HG03060 (cell line): ENCODE measurements around the gene VSTM4.

Source experiments
- ATAC-seq: cut with Tn5 transposase; IDR thresholded peaks from one replicate; pipeline ENCODE4 v1.9.1; 2021; ENCODE audit warnings: low read depth, moderate number of reproducible peaks; ENCODE audit not compliant: unreplicated experiment

The VSTM4 gene

DNA sequence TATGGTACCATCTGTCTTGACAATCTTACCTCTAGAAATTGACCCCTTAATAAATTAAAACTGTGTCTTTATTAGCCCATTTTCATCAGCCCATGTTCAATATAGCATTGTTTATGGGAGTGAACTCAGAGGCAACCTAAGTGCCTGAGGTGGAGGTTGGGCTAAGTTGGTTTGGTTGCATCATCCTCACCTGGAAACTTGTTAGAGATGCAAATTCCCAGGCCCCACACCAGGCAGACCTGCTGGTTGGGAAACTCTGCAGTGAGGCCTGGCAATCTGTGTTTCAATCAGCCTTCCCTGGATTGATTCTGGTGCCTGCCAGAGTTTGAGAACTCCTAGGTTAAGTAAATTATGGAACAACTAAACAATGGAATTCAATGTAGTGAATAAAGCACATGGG lies 27.9 kb upstream of the VSTM4 start:
- ATAC-seq: no peak

GRCh38 chr10:49141541-49142332 lies 26.4 kb upstream of the VSTM4 start:
- ATAC-seq: no peak

GRCh38 chr10:49140304-49141177 lies 25.2 kb upstream of the VSTM4 start:
- ATAC-seq: no peak

- no peak for ATAC-seq
Measured at GRCh38 chr10:49139846-49140195, 24.5 kb upstream of the VSTM4 start.

DNA sequence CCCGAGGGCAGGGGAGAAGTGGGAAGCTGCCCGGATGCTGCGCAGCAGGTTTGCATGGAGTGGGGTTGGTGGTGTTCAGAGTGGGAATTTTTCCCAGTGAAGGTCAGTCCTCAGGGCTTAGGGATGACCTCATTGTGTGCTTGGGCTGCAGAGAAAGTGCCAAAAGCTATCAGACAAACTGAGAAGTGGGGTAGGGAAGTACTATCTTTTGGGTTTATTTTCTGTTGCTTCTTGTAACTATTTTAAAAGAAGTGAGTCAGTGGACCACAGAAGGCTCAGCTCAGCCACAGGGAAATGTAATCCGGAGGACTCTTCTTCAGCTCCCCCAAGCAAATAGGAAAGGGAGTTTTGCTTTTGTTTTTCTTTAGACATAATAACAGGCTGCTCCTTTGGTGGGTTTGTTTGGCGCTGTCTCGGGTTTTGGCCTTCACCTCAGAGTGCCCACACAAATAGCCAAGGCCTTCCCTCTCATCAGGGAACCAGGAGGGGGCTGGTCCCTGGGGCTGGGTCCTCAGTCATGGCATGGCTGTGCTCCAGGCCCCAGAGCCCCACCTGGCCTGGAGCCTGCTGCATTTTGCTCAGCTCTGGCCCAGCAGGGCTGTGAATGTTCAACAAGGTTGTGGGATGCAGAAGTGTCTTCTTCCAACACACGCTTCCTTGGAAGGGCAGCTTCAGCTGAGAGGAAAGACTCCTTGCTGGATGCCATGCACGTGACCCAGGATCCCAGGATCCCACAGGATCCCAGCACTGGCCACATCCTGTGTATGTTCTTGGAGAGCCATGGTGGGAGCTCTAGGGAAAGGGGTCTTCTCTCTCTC lies 23.9 kb upstream of the VSTM4 start:
- no peak for ATAC-seq

DNA sequence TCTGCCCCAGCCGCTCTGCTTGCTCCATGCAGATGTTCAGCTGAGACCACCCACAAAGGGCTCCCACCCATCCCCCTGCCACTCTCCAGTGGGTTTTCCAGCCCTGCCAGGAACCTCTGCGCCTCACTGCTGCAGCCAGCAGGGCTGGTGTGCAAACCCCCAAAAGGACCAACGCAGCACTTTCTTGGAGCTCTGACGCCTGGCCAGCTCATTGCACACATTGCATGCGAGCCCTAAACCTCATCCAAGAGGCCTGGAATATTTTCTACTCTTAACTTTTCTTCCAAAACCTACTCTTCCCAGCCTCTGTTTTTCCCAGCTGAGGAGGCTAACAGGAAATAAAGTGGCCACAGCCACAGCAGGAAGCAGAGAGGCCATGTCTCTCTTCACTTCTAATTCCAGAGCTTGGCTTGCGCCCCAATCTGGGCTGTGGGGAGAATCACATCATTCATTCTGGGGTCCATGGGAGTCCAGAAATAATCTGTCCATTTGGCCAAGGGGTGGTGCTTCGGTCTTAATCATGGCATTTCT lies 23.1 kb upstream of the VSTM4 start:
- no peak for ATAC-seq

DNA sequence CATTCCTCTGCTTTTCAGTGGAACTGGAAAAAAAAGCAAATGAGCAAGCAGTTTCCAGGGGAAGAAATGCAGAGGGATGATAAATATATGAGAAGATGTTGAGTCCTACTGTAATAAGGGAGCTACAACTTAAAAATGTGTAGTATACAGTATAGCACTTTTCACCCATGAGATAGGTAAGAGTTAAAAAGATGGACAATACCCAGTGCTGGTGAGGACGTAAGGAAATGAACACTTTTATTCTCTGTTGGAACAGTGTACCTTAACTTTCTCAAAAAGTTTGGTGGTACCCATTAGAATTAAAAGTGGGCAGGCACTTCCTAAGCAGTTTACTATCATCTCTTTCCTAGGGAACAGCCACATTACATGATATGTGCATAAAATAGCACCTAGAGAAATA lies 21.2 kb upstream of the VSTM4 start:
- no peak for ATAC-seq

GRCh38 chr10:49135575-49136313 lies 20.4 kb upstream of the VSTM4 start:
- ATAC-seq: no peak

GRCh38 chr10:49134327-49134726 lies 19.0 kb upstream of the VSTM4 start:
- no peak for ATAC-seq

GRCh38 chr10:49133706-49134248 lies 18.5 kb upstream of the VSTM4 start, which contains the start of gene FAM170B:
Gene FAM170B (minus strand): TSS chr10:49134021. CDS start chr10:49133918, 103 bp downstream.
- no peak for ATAC-seq

- no peak for ATAC-seq
Measured at GRCh38 chr10:49132362-49132737, 17.0 kb upstream of the VSTM4 start.

DNA sequence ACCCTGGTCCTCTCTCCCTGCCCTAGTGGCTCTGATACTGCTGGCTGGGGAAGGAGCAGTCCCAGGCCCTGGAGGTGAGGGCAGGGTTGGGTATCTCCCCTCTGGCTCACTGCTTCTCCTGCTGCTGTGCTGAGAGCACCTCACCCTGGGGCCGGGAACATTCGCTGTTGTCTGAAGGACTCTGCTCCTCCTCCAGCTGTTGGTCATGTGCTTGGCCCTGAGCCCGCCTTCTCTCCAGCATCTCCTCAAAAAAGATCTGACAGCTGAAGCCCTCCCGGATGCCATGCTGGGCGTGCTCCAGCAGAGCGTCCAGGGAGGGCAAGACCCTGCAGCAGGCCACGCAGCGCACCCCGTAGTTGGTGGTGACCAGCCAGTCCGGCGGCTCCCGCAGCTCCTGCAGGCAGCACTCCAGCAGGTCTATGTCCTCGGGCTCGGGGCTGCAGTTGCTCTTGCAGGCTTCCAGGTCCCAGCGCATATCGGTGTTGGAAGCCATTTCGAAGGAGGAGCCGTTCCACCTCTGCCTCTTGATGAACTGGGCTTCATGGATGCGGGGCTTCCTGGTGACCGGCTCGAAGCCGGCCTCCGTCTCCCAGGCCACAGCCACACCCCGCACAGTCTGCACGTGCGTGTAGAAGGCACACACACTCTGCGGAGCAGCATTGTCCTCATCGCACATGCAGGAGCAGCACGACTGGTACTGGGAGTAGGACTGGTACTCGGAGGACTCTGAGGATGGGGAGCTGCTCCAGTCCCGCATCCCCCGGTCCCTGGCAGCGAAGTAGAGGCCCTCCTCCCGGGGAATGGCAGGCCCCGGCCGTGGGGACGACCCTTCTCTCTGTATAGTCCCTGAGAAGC lies 16.4 kb upstream of the VSTM4 start:
- no peak for ATAC-seq

DNA sequence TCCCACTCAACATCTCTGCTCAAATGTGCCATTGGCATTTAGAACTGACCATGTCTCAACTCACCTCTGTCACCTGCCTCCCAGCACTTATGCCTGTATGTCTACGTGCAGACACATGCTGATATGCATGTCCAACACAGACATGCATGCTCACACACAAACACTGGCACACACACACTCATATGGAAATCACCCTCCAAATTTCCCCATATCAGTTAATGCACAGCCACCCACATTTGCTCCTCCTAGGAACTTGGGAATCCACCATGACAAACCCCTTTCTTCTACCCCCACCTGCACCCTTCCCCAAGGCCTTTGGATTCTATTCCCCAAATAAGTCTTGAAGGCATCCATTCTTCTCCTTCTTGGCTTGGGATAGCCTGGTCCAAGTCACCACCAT lies 14.1 kb upstream of the VSTM4 start:
- ATAC-seq: no peak

GRCh38 chr10:49128854-49129253 lies 13.5 kb upstream of the VSTM4 start:
- ATAC-seq: no peak

DNA sequence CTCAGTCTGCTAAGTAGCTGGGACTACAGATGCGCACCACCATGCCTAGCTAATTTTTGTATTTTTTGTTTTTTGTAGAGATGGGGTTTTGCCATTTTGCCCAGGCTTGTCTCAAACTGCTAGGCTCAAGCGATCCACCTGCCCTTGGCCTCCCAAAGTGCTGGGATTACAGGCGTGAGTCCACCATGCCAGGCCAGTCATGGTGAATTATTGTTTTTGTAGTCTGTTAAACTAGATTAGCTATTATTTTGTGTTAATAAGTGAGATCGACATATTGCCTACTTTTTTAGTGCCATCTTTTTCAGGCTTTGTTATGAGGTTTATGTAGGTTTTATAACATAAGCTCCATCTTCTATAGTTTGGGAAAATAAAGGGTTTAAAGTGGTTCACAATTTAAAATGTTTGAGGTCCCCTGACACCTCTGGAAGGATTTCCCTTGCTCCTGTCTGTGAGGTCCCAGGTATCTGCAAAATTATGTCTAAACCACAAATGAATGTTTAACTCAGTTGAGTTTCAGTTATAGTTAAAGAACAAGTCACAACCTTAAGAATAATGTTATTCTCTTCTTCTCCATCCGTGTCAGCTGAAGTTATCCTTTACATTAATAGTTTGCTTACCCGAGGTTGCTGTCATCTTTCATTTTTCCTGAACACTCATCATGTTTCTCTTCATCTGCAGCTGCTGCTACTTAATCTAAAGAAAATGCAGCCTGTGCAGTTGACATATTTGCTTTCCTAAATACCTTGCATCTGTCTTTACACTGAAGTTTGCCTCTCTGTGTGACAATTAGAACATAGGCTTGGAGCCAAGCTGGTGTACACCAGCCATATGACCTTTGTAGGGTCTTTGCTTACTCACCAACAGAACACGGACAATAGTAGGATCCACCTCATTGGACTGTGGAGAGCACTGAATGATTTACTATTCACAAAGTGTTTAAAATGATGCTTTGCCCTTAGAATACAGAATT lies 8.9 kb upstream of the VSTM4 start:
- no peak for ATAC-seq

- no peak for ATAC-seq
Measured at GRCh38 chr10:49120911-49121310, 5.6 kb upstream of the VSTM4 start.

DNA sequence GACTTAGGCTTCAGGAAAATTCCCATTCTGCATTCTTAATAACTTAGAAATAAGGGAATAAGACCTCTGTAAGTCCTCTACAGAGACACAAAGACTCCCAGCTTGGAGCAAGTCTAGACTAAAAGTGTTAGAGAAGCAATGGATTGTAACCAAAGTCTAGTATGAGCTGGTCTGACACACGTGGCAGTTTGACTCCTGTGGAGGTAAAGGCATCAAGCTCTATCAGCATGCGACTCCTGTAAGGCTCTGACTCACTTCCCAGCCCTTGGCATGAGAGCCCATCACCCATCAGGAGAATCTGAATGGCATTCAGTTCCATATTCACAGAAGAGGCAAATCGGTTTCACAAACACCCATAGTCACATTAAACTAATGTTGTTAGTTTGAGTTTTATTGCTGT lies 4.4 kb upstream of the VSTM4 start:
- ATAC-seq: no peak
